ENCODE data around the gene SIGLEC1. TPM values are rescaled to one million over a fixed set of nuclear protein-coding genes. Genes with fewer than 3 reads are reported as not detected.

SIGLEC1 gene
- total RNA-seq, 1 donor from 2014 or later: not detected

DNA sequence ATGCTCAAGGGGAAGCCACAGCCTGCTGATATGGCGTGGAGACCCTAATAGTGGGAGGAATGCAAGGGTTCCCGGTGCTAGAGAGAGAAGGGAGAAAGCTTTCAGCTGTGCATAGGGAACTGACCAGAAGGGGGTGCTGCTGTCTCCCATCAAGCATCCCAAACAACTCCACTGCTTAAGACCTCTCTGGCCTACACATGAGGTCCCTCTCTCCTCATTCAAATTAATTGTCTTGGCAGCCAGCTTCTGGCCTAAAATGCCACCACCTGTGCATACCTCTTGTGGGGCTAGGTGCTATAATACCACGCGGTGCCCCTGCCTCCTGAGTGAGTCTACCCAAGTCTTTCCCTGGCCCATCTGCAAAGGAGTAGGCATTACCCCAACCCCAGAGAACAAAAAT is 40.7 kb upstream of the SIGLEC1 start:
- Mint-ChIP-seq H3K4me3 (peak overlapping the region; percentile 49), H3K4me1 (ENCODE audit: unreplicated experiment) (peaks cover 3% of the 10 kb centered on the region), H3K9me3 (no peaks in the 10 kb centered on the region), H3K27ac (no peak overlapping the region), H3K27me3 (peaks cover 31% of the 10 kb centered on the region), H3K36me3 (no peaks in the 10 kb centered on the region)
- TF ChIP-seq, protein P1, sequence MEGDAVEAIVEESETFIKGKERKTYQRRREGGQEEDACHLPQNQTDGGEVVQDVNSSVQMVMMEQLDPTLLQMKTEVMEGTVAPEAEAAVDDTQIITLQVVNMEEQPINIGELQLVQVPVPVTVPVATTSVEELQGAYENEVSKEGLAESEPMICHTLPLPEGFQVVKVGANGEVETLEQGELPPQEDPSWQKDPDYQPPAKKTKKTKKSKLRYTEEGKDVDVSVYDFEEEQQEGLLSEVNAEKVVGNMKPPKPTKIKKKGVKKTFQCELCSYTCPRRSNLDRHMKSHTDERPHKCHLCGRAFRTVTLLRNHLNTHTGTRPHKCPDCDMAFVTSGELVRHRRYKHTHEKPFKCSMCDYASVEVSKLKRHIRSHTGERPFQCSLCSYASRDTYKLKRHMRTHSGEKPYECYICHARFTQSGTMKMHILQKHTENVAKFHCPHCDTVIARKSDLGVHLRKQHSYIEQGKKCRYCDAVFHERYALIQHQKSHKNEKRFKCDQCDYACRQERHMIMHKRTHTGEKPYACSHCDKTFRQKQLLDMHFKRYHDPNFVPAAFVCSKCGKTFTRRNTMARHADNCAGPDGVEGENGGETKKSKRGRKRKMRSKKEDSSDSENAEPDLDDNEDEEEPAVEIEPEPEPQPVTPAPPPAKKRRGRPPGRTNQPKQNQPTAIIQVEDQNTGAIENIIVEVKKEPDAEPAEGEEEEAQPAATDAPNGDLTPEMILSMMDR (conservative IDR thresholded peaks at IDR 0.05): peak; percentile 80
- DNase-seq (ENCODE audit: extremely low spot score, unreplicated experiment): no peak

DNA sequence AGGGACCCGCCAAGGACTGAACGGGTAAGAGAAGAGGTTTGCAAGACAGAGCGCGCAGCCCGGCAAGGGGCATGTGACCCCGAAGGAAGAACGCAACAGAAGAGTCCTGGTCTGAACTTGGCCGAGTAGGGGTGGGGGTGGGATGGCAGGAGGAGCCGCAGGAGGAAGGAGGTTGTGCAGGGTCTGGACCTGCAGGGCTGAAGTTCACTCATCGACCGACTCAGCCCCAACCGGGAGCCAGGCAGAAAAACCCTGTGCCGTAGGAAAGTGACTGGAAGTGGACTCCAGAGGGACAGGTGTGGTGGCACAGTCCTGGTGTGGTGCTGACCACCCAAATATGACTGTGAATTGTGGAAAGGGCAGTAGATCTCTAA is 40.0 kb upstream of the SIGLEC1 start:
- no peak for DNase-seq (ENCODE audit: extremely low spot score, unreplicated experiment)
- H3K9me3 Mint-ChIP-seq: no peaks in the 10 kb centered on the region
- peaks cover 36% of the 10 kb centered on the region for H3K27me3 Mint-ChIP-seq
- peak overlapping the region; percentile 66 for H3K27ac Mint-ChIP-seq
- H3K4me1 Mint-ChIP-seq (ENCODE audit: unreplicated experiment): peaks cover 3% of the 10 kb centered on the region
- no peaks in the 10 kb centered on the region for H3K36me3 Mint-ChIP-seq
- peak overlapping the region; percentile 74 for H3K4me3 Mint-ChIP-seq
- TF ChIP-seq, protein P1 (conservative IDR thresholded peaks at IDR 0.05): no peak

DNA sequence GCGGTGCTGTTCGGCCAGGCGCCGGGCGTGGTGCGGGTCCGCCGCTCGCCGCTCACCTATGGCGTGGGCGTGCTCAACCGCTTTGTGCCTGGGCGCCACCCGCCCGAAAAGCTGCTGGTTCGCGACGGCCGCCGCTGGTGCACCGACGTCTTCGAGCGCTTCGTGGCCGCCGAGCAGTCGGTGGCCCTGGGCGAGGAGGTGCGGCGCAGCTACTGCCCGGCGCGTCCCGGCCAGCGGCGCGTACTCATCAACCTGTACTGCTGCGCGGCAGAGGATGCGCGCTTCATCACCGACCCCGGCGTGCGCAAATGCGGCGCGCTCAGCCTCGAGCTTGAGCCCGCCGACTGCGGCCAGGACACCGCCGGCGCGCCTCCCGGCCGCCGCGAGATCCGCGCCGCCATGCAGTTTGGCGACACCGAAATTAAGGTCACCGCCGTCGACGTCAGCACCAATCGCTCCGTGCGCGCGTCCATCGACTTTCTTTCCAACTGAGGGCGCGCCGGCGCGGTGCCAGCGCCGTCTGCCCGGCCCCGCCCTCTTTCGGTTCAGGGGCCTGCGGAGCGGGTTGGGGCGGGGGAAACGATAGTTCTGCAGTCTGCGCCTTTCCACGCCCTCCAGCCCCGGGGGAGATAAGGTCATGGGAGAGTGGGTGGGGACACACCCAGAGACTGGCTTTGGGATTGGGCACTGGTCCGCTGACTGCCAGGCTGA is 39.4 kb upstream of the SIGLEC1 start:
- no peaks in the 10 kb centered on the region for H3K9me3 Mint-ChIP-seq
- H3K36me3 Mint-ChIP-seq: no peaks in the 10 kb centered on the region
- peak overlapping the region; percentile 74 for H3K4me3 Mint-ChIP-seq
- no peak for DNase-seq (ENCODE audit: extremely low spot score, unreplicated experiment)
- H3K4me1 Mint-ChIP-seq (ENCODE audit: unreplicated experiment): peaks cover 3% of the 10 kb centered on the region
- TF ChIP-seq, protein P1 (conservative IDR thresholded peaks at IDR 0.05): no peak
- peak overlapping the region; percentile 66 for H3K27ac Mint-ChIP-seq
- H3K27me3 Mint-ChIP-seq: peaks cover 41% of the 10 kb centered on the region

DNA sequence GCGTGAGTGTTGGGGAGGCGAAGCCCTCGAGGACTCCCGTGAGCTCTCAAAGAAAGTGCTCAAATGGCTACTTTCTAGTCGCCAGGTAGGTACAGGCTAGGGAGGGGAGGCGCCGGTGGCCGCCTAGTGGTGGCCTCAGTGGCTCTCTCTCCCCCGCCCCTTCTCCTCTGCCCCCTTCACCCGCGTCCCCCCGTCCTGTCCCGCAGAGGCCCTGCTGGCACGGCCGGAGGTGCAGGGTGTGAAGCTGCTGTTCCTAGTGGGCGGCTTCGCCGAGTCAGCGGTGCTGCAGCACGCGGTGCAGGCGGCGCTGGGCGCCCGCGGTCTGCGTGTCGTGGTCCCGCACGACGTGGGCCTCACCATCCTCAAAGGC is 38.9 kb upstream of the SIGLEC1 start:
- Mint-ChIP-seq H3K27me3 (peaks cover 47% of the 10 kb centered on the region), H3K4me1 (ENCODE audit: unreplicated experiment) (peaks cover 3% of the 10 kb centered on the region), H3K36me3 (no peaks in the 10 kb centered on the region), H3K9me3 (no peaks in the 10 kb centered on the region), H3K27ac (no peak overlapping the region), H3K4me3 (no peak overlapping the region)
- DNase-seq (ENCODE audit: extremely low spot score, unreplicated experiment): no peak
- TF ChIP-seq, protein P1 (conservative IDR thresholded peaks at IDR 0.05): peak; percentile 52

DNA sequence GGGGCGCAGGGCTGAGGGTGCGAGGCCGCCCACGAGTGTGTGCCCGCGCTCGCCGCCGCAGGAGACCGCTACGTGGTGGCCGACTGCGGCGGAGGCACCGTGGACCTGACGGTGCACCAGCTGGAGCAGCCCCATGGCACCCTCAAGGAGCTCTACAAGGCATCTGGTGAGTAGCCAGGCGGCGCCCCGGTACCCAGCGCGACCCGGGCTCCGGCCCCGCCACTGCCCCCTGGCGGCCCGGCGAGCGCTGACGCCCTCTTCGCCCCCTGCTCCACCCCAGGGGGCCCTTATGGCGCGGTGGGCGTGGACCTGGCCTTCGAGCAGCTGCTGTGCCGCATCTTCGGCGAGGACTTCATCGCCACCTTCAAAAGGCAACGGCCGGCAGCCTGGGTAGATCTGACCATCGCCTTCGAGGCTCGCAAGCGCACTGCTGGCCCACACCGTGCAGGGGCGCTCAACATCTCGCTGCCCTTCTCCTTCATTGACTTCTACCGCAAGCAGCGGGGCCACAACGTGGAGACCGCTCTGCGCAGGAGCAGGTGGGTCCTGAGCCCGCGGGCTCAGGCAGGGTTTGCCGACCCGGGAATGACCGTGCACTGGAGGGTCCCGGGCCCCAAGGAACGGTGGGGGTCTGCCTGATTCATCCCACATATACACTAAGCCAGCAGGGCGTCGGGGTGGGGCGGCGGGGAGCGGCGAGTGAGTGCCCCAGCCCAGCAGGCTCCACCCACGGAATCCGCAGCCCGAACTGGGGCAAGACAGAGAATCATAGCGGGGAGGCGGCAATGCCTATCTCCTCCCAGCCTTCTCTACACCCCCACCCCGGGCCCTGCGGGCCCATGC is 37.5 kb upstream of the SIGLEC1 start:
- Mint-ChIP-seq H3K36me3 (no peaks in the 10 kb centered on the region), H3K27me3 (peaks cover 58% of the 10 kb centered on the region), H3K9me3 (no peaks in the 10 kb centered on the region), H3K27ac (no peak overlapping the region), H3K4me1 (ENCODE audit: unreplicated experiment) (peaks cover 3% of the 10 kb centered on the region), H3K4me3 (peak overlapping the region; percentile 61)
- DNase-seq (ENCODE audit: extremely low spot score, unreplicated experiment): no peak
- TF ChIP-seq, protein P1 (conservative IDR thresholded peaks at IDR 0.05): peak; percentile 93

Data from type B pancreatic cell (in vitro differentiated cells).